GM12801 (cell line): Measurements from ENCODE around the gene VSIG8.

Experiments
- TF ChIP-seq, protein P1 (sequence below): IDR thresholded peaks from one replicate; pipeline ENCODE4 v1.5.1; 2011; ENCODE audit warnings: control low read depth; ENCODE audit not compliant: insufficient read length; ENCODE audit errors: extremely low read depth

VSIG8 gene

DNA sequence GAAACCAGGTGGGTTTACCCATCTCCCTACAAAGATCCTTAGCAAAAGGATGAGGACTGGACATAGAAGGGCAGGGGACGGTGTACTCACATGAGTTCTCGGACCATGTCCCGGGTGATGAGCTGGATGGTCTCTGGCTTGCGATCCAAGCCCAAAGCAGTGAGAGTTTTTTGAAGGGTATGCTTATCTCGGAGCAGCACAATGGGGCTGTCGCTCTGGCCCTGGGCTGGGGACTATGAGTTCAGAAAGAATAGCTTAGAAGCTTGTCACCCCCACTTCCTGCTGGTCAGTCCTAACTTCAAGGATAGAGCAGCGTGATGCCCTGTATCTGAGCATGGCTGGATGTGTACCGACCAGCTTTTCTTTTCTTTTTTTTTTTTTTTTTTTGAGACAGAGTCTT, 27.9 kb upstream of the VSIG8 start:
- TF ChIP-seq, protein P1, sequence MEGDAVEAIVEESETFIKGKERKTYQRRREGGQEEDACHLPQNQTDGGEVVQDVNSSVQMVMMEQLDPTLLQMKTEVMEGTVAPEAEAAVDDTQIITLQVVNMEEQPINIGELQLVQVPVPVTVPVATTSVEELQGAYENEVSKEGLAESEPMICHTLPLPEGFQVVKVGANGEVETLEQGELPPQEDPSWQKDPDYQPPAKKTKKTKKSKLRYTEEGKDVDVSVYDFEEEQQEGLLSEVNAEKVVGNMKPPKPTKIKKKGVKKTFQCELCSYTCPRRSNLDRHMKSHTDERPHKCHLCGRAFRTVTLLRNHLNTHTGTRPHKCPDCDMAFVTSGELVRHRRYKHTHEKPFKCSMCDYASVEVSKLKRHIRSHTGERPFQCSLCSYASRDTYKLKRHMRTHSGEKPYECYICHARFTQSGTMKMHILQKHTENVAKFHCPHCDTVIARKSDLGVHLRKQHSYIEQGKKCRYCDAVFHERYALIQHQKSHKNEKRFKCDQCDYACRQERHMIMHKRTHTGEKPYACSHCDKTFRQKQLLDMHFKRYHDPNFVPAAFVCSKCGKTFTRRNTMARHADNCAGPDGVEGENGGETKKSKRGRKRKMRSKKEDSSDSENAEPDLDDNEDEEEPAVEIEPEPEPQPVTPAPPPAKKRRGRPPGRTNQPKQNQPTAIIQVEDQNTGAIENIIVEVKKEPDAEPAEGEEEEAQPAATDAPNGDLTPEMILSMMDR = no peak

GRCh38 chr1:159889821-159890252, 27.4 kb upstream of the VSIG8 start:
- TF ChIP-seq, protein P1 = no peak

DNA sequence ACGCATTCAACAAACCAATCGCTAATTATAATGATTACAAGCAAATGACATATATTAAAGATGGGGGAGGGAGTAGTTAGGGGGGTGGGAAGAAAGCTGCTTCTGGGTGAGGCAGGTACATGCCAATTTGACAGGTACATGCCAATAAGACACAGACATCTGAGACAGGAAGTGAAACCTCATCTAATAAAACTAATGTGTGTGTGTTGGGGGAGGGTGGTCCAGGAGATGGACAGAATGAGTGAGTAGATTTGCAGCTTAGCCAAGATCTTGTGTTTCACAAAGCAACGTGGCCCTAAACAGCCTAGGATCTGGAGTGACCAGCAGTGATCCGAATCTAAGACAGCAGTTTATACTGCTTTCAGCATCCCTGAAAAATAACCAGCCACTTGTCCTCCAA, 26.7 kb upstream of the VSIG8 start:
- TF ChIP-seq, protein P1 = no peak

DNA sequence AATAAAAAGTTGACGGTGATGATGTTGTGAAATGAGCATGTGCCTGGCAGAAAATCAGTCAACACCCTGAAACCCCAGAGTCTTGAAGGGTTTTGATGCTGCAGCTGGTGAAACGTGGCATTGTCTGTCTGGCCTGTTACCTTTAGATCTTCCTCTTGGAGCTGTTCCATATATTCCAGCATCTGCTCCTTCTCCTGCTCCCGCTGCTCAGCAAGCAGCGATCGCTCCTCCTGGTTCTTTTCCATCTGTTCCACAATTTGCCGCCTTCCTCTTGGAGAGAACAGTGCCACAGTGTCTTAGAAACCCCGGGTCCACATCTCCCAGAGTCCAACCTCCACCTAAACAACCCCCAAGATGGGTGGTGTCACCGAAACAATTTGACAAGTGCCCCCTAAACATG, 21.8 kb upstream of the VSIG8 start:
- TF ChIP-seq, protein P1 = no peak

GRCh38 chr1:159883134-159883533, 20.7 kb upstream of the VSIG8 start:
- TF ChIP-seq, protein P1 = no peak

- TF ChIP-seq, protein P1 = no peak
These were observed 20.0 kb upstream of the VSIG8 start for GRCh38 chr1:159882527-159882862.

GRCh38 chr1:159881622-159882526, 19.4 kb upstream of the VSIG8 start:
- TF ChIP-seq, protein P1 = no peak

DNA sequence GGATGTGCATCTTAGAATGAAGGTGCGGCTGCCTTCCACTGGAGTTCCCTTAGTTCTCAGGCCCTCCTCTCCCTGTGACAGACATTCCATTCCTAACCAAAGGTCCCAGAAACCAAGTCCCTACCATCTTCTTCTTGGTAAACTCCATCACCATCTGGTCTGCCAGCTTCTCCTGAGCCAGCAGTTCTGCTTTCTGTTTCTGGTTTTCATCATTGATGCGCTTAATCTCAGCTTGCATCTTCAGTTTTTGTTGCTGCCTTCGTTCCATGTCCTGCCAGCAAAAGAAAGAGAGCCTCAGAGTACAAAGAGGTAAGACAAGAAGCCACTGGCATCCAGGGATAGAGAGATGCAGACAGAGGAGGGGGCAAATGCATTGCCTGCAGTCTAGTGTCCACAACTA, 18.0 kb upstream of the VSIG8 start:
- TF ChIP-seq, protein P1 = no peak
